H4 (cell line): ENCODE results near the gene FRMD8. TPM values are rescaled to one million over a fixed set of nuclear protein-coding genes. Genes with fewer than 3 reads are reported as not detected.
A peak's percentile ranks its signal among the peaks of the same experiment; 100 is the strongest.

Experiments
- DNase-seq: peaks from one replicate; pipeline ENCODE4 v3.0.0-alpha.2; 2015; ENCODE audit warnings: low spot score
- total RNA-seq: library from RNA; depleted of rRNA; stranded (reverse); fragments of >200 nt; shearing (Covaris generic); gene quantifications from 2 replicates; pipeline ENCODE4 v1.2.3, GENCODE V29; 2014

The FRMD8 gene
- total RNA-seq, 1 experiment from 2014 or later = 16.3 TPM

DNA sequence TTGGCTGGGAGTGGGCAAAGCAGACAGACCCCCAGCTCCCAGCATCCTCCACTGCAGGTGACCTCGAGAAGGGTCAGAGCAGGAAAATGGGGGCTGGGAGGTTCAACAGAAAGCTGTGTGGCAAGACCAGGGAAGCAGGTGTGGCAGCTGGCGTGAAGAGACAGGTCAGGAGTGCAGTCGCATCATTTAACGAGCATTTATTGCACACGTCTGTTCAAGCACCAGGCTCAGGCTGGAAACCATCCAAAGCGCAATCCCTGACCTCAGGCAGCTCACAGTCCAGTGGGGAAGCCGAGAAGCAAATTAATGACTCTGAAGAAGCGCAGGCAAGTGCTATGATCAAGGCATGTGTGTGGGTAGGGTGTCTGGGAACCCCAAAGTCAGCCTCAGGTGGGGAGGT is 11.4 kb upstream of the FRMD8 start:
- no peak for DNase-seq

DNA sequence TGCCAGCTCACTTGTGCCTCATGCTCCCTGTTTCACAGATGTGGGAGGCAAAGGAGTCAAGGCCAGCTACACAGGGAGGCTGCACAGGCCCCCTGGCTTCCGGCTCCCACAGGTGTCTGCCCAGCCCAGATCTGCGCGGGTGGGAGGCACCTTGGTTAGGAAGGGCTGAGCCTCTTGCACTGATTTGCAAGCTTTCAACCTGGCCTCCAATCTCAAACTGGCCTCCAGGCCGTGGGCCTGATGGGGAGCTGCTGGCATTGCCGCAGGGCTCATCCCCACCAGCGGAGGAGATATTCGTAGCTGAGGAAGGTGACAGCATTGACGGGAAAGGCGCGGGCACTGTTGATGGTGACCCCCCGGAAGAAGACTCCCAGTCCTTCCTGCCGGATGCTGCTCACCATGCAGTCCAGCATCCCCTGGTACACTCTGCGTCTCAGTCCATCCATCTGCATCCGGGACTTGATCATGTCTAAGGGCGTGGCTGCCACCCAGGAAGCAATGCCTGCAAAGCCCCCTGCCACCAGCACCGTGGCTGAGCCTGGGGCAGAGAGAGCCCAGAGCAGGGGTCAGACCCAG is 10.2 kb upstream of the FRMD8 start:
- no peak for DNase-seq

DNA sequence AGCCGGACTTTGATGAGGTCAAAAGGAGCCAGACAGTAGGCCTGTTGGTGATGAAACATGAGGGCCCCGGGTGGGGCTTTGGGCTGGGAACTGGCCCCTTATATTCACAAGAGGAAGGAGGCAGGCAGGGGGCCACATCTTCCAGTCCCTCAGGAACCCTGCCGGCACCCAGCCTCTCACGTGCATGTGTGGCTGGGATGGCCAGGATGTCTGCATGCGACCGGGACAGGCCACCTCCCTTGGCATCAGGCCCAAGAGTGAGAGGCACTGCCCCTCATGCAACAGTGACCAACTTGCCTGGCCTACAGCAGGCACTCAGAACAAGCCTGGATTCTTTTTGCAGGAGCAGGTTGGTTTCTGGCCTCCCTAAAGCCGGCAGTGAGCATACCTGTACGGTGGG is 9.4 kb upstream of the FRMD8 start:
- DNase-seq = no peak

DNA sequence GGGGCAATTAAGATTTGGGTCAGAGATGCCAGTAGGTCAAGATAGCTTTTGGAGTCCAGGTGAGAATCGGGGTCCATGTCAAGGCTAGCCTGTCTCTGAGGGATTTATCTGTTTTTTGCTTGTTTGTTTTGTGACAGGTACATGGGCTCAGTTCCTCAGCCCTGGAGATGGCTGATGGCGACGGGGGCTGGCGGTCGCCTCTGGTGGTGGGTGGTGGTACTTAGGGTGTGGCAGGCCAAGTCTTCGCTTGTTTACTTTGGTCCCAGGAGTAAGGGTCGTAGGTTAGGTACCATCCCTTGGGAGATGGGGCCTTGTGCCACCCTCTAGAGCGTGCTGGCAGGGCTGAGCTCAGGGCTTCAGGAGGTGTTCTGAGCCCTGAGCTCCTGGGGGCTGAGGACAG is 8.7 kb upstream of the FRMD8 start:
- DNase-seq = no peak

DNA sequence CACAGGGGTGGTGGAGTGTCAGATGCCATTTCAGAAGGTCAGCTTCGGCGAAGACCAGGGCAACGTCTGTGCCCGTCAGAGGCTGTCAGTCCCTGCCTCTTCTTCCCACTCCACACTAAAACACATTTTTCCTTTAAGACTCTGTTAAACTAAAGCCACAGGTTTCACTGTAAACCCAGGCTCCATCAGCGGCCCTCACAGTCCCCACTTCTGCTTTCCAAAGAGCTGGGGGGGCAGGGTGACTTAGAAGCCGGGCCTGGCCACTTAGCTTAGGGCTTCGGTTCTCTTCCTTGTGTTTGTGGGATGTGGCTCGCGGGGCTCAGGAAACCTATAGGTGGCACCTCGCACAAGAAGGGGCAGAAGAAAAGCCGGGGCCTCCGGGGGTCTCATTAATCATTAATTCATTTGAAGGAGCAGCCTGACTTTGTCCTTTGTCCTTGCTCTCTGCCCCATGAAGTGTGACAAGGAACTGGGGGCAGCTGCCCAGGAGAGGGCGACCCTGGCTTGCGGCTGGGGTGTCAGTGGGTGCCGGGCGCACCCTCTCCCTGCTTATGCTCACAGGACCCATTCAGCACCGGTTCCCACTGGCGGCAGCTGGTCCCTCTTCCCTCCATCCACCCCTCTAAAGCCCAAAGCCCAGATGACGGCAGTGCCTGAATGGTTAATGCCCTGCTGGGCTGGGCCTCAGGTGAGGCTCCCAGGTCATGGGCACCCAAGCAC is 8.1 kb upstream of the FRMD8 start:
- DNase-seq = no peak

DNA sequence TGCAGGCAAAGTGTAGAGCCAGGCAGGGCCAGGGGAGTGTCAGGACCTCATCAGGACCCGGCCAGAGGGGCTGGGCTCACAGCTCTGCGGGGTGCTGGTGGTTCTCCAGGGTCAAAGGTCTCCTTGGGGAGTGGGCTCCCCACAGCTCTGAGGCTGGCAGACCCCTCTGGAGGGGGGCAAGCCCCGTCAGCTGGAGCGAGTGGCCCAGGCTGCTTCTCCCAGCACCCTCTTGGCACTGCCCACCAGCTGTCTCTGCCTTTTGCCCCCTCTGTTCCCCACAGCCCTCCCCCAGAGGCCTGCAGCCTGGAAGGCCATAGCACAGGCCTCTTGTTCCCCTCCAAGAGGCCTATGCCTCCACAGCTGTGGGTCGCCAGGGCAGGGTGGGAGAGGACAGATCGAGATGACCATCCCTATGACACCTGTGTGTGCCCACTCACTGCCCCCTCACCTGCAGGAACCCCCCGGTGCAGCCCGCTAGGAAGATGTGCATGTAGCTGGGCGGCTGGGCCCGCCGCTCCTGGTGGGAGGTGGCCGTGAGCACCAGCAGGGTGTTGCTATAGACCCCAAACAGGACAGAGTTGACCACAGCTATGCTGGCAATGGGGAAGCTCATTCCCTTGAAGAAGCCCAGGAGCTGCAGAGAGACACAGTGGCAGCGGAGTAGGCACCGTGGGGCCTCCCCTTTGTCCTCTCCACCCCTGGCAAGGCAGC is 7.4 kb upstream of the FRMD8 start:
- DNase-seq = no peak

DNA sequence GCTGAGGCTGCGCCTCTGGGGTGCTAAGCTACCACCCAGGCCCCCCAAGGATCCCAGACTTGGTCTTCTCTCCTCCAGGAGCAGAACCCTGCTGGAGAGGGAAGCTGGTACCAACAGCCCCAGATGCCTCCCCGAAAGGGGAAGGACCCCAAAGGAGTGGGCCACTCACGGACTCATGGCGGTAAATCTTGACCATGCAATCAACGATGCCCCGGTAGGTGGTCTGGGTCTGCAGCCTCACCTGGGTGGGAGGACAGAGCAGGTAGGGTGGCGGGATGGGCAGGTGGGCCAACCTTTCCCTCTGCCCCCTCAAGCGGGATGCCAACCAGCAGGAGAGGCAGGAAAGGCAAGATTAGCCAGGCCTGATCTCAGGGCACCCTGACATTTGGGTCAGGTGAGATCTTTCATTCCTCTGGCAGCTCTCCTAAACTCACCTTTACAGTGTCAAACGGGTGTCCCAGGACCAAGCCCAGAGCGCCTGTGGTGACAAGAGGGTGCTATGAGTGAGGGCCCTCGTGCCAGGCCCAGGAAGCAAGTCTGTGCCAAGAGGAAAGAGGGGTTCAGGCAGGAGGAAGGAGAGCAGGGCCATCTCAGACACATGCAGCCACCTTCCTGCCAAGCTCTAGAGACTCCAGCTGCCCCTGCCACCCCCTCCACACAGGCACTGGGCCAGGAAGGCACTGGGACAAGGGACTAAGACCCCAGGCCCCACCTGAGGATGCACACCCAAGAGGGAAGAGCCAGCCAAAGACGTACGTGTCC is 6.6 kb upstream of the FRMD8 start:
- DNase-seq = no peak

DNA sequence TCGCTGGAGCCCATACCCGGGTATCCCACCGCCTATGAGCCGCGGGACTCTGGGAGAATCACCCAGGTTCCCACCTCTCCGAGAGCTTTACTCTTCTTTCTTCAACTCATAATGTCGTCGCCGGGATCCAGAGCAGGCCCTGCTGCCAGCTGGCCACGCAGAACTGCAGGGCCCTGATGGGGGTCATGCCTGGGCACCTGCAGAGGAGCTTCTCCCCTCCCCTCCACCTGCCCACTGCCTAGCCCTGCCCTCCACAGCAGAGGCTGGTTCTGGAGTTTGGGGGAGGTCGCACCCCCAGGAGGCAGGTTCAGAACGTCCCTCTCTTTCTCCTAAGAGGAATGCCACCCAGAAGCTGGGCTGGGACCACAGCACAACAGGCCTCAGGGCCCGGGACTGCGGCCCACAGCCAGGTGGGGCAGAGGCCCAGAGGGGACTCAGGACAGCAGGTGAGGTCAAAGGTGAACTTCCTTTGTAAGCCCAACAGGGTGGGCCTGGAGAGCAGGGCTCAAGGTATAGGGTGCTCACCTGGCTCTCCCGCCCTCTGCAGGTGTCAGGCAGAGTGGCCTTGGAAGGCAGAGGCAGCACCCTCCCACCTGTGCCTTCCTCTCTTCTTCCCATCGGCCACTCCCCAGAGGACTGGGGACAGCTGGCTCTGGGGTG is 5.8 kb upstream of the FRMD8 start:
- no peak for DNase-seq

DNA sequence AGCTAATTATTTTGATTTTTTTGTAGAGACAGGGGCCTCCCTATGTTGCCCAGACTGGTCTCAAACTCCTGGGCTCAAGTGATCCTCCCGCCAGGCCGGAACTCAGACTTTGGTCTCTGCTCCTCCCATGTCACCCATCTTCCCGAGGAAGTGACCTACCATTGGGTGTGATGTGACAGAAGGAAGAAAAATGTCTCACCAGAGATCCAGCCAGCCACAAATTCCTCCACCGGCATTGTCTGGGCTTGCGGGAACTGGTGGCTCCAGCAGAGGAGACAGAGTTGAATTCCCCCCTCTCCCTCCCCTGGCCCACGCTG is 4.8 kb upstream of the FRMD8 start:
- no peak for DNase-seq

DNA sequence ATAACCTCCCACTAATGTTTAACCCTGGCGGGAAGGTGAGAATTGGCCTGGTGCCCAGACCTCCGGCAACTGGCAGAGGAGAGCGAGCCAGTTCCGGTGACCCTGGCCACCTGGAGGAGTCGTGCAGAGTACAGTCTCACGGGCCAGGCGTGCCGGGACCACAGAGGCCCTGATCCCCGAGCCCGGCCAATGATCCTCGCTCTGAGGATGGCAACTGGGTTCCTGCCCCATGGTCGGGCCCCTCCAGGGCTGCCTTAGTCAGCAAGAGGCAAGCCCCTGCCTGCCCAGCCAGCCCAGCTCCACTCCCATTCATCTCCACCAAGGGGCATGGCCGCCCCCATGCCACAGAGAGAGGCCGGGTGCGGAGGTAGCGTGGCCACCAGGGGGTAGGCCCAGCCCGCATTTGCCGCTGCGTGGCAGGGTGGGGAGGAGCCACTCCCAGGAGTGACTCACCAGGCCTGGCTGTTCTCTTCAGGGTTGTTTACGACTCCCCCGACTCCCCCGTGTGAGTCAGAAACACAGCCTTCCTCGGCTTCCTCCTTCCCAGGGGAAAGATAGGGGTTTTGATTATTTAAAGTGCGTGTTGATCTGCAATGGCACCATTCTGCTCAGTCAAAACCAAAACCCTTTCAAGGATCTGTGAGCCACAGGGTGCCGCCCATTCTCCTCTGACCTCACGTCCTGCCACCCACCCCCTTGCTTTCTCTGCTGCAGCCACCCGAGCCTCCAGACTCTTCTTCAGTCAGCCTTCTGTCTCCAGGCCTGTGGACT is 4.2 kb upstream of the FRMD8 start, which contains the start of gene SLC25A45:
Gene SLC25A45 (minus strand): TSS at position 614 of the 771 bp plus-strand sequence. CDS start 695 bp downstream, outside the sequence.
- peak; percentile 97 for DNase-seq

DNA sequence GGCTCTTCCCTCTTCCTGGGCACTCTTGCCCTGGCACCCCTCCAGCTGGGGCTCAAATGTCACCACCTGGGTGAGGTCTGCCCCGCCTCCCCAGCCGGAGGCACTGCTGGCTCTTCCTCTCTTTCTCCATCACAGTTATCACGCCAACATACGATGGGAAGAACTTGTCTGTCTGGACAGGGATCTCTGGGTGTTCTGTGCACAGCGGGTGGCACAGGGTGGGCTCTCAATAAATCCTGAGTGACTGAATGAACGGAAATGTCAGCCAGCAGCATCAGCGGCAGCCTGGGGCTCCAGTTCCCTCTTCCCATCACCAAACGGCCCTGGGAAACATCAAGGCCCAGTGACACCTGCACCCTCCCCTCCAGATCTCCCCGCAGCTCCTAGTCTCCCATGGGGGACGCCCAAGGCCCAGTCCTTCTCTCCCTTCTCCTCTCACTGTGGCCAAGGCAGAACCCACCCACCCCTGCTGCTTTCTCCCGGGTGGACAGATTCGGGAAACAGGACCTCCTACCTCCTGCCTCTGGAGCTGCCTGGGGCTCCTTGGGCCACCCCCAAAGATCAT is 3.6 kb upstream of the FRMD8 start:
- DNase-seq = no peak

DNA sequence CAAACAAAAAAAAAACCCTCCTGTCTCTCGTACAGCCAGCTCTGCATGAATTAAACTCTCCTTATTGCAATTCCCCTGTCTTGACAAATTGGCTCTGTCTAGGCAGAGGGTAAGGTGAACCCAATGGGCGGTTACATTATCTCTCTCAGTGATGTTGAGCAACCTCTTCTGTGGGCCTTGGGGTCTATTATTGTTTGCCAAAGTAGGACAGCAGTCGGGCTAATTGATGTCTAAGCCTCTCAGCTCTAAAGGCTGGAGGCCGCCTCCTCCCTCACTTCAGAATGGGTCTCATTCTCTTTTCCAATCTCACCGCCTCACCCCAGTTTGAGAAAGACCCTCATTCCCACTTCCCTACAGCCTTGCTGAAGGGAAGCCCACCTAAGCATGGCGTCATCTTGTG is 2.7 kb upstream of the FRMD8 start:
- DNase-seq = no peak

DNA sequence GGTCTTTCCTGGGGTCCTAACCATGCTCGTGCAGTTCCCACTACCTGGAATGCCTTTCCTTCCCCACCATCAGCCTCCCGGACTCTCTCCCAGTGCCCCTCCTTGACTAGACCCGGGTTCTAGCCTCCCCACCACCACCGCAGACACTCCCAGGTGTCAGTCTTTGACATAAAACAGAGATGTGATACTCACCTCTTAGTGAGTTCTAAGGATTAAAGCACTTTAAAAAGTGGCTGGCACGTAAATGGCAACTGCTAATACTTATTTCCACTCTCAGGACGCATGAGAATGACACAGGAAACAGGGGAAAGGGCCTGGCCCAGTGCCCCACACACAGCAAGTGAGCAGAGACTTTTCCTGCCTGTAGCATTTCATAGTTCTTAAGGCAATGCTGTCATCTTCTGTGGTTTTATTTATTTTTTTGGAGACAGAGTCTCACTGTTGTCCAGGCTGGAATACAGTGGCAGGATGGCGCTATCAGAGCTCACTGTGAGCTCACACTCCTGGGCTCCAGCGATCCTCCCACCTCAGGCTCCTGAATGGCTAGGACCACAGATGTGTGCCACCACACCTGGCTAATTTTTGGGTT is 2.0 kb upstream of the FRMD8 start:
- peak; percentile 61 for DNase-seq

DNA sequence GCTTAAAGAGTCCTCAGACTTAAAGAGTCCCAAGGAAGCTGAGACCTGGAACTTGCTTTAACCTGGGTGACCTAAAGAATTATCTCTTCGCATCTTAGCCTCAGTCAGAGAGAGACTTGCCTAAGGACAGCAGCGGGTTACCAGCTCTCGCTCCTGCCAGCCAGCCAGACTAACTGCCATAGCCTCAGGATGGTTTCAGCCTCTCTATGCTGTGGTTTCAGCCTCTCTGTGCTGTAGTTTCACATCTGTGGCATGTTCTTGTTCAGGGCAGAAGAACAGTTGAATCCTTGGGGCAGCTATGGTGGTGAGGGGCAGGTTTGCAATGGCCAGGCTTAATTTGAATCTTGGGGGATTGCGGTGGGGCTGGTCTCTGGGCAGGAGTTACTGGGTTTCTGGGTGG is 2.3 kb downstream of the FRMD8 start:
- DNase-seq = no peak

DNA sequence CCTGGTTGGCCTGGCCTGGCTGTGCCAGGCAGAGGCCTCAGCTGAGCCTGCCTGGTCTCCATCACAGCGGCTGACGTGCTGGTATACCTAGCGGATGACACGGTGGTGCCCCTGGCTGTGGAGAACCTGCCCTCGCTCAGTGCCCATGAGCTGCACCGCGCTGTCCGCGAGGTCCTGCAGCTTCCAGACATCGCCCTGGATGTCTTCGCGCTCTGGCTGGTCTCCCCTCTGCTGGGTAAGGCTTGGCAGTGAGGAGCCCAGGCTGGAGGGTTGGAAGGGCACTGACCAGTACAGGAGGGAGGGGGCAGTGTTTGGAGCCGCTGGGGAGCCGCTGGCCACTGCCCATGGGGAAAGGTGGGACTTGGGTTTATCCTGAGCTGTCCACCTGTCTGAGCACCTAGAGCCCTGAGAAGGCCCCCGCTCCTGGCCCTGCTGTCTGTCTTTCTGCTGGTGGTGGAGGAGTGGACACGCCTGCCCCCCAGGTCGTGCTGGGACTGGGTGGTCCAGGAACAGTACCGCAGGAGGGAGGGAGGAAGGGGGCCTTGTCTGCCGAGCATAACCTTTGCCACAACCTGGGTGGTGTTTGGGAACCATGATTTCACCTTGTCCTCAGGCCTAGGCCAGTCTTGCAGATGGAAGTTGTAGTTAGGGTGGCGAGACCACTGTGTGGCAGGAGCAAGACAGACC is 3.0 kb downstream of the FRMD8 start:
- no peak for DNase-seq

DNA sequence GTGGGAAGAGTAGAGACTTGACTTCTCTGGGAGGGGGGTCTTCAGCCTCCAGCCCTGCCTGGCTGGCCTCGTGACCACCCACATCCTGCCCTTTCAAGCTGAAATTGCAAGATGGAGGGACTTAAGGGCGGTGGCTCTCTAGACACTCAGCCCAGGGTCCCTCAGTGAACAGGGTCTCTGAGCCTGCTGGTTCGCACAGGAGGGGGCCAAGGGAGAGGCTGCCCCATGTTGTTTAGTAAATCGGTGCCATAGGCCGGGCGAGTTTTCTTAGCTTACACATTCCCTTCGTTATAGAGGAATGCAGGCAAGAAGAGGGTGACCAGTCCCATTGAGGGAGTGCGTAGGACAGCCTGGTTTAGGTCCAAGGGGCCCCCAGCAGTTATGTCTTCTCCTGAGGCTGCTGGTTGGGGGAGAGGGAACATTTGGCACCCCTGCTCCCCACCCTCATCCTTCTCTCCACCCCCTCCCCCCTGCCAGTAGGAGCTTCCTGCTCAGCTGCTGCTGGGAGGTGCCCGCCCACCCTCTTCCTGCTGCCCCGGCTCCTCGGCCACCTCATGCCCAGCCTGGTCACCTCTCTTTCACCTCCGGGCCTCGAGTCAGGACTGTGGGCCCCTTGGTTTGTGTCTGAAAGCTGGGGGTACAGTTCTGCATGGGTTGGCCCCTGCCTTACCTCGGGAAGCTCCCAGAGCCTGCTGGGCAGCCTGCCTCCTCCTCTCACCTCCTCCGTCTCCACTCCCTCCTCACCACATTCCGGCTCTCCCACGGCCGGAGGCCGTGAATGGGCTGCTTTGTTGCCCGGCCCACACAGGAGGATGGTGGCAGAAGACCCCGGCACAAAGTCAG is 3.9 kb downstream of the FRMD8 start:
- no peak for DNase-seq

DNA sequence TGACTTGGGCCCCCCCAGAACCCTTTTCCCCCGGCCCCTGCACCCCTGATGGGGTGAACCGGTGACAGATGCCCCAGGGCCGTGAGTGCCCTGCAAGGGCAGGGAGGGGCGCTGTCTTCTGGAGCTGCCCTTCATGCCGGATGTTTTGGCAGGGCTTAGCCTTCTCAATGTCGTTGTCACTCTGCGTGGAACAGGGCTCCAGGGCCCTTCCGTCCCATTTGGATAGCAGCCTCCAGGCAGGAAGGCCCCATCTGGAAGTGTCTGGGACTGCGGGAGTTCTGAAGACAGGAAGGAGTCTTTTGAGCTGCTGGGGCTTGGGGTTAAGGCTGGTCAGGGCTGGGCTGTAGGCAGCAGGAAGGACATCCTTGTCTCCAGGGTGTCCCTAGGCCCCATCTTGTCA is 4.6 kb downstream of the FRMD8 start:
- DNase-seq = no peak

DNA sequence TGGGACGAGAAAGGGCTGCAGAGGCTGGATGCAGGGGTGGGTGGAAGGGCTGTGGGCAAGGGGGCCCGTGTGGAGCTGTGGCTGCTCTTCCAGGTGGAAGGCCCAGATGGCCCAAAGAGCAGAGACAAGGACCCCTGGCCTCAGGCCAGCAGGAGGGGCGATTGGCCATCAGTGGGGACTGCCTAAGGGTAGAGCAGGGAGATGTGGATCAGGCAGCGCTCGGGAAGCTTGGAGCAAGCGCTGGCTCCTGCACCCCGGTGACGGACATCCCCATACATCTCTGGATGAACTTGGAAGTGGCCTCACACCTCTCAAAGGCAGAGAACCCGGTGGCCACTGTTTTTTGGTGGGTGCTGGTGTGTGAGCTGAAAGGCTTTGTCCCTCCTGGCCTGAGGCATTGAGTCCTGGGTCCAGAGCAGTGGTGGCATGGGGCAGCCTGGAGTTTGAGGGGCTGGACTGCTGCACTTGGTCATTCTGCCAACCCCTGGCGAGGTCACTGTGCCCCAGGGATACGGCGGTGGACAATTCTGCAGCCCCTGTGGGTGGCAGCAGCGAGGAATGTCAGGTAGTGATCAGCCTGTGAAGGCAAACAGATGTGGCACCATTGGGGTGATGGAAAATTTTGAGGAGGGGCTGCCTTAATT is 5.9 kb downstream of the FRMD8 start:
- no peak for DNase-seq
